Kidney (tissue), 14 donors: ENCODE measurements around the gene FUT3. TPM values are rescaled to one million over a fixed set of nuclear protein-coding genes. Genes with fewer than 3 reads are reported as not detected.

Experiments used
- DNase-seq, 5 donors: peaks; one replicate each; pipeline ENCODE4 v3.0.0-alpha.2; 2013 to 2020
- FAIRE-seq: peaks from 2 replicates; lab custom pipeline; 2012; peaks lifted over from hg19 to GRCh38; lab: Jason Lieb, UNC
- H3K27ac ChIP-seq, 2 donors: one replicate each; pipeline ENCODE4 v1.7.0; 2013; ENCODE audit warnings: low read depth in 2 of 2, low read length in 2 of 2, inconsistent platforms in 1 of 2
- H3K27me3 ChIP-seq: one replicate; pipeline ENCODE4 v1.7.1; 2013; ENCODE audit warnings: low read length, inconsistent platforms; ENCODE audit not compliant: control insufficient read depth, insufficient read depth
- H3K36me3 ChIP-seq, 3 donors: one replicate each; pipeline versions ENCODE4 v1.7.0 to v1.7.1; 2013; ENCODE audit warnings: low read length in 3 of 3, control low read depth in 1 of 3, inconsistent platforms in 1 of 3; ENCODE audit not compliant: insufficient read depth in 3 of 3, control insufficient read depth in 2 of 3
- H3K4me1 ChIP-seq, 3 donors: one replicate each; pipeline versions ENCODE4 v1.7.0 to v1.7.1; 2013; ENCODE audit warnings: low read length in 3 of 3, inconsistent platforms in 1 of 3, low read depth in 1 of 3; ENCODE audit not compliant: control insufficient read depth in 2 of 3, insufficient read depth in 2 of 3
- H3K4me3 ChIP-seq, 3 donors: one replicate each; pipeline versions ENCODE4 v1.7.0 to v1.8.1; 2013; ENCODE audit warnings: low read length in 3 of 3, control low read depth in 1 of 3, inconsistent platforms in 1 of 3
- H3K9ac ChIP-seq, 3 donors: one replicate each; pipeline versions ENCODE4 v1.7.0 to v1.7.1; 2013; ENCODE audit warnings: low read length in 3 of 3, control low read depth in 1 of 3, inconsistent platforms in 1 of 3
- H3K9me3 ChIP-seq, 3 donors: one replicate each; pipeline versions ENCODE4 v1.7.0 to v1.7.1; 2013; ENCODE audit warnings: low read length in 3 of 3, control low read depth in 1 of 3, inconsistent platforms in 1 of 3; ENCODE audit not compliant: control insufficient read depth in 2 of 3, insufficient read depth in 1 of 3
- CTCF ChIP-seq: IDR thresholded peaks from 3 replicates; pipeline ENCODE4 v1.5.1; 2012; ENCODE audit warnings: mild to moderate bottlenecking, moderate library complexity, borderline replicate concordance; ENCODE audit not compliant: insufficient read depth; ENCODE audit errors: extremely low read depth
- intact Hi-C: fragments of 100-400 bp; cut with DNase I; formaldehyde crosslinking; loops from one replicate; pipeline ENCODE4 v1.11.1; 2022
- polyA plus RNA-seq: library from polyadenylated mRNA; stranded (reverse); fragments of 350-450 nt; fragmentation: Illumina TruSeq; extraction: RNeasy Lipid Tissue Mini Kit (QIAGEN cat#74804); gene quantifications from one replicate; pipeline ENCODE4 v1.2.3, GENCODE V29; 2014; ENCODE audit warnings: low read depth, low replicate concordance; ENCODE audit not compliant: insufficient read depth
- total RNA-seq: library from RNA; stranded (reverse); fragmentation: NEBNext Ultra II Directional; extraction: Animal tissue kit (Norgen Biotek cat#: 25700); gene quantifications from one replicate; pipeline ENCODE4 v1.2.1, GENCODE V29; 2021
- donor health status: control.
- donor health status: control.
- donor health status: control.
- donor health status: control.
- donor health status: control.
- donor health status: DM: yes; HTN: yes; CAD: no.
- donor health status: Normal renal cell carcinoma (clear cell type).

The FUT3 gene
- total and polyA plus RNA-seq, 2 donors from 2014 or later, result 3.0 to 6.5 TPM

GRCh38 chr19:5811117-5811516 is 40.1 kb downstream of the FUT3 start:
- DNase-seq (no peak), FAIRE-seq (no peak)
- H3K27me3 ChIP-seq, result no peaks in the 10 kb centered on the region
- no peaks in the 10 kb centered on the region for H3K9me3 ChIP-seq
- no peaks in the 10 kb centered on the region for H3K4me1 ChIP-seq
- H3K4me3 ChIP-seq, result no peak overlapping the region
- TF ChIP-seq CTCF, result no peak
- no peaks in the 10 kb centered on the region for H3K36me3 ChIP-seq
- H3K9ac ChIP-seq, result no peak overlapping the region
- no peak overlapping the region for H3K27ac ChIP-seq
- intact Hi-C loops, result no loop called here

- Histone ChIP-seq H3K27me3 (no peaks in the 10 kb centered on the region), H3K4me1 (peaks cover 0 to 2% (median 0%) of the 10 kb centered on the region in 3 donors), H3K9me3 (no peaks in the 10 kb centered on the region), H3K4me3 (no peak overlapping the region), H3K9ac (no peak overlapping the region), H3K36me3 (no peaks in the 10 kb centered on the region), H3K27ac (no peak overlapping the region)
- FAIRE-seq (no peak), DNase-seq (no peak)
- intact Hi-C loops, result loop anchor here (10.0 kb wide), 1 partner anchor 85 kb away; no protein-coding TSS in a partner anchor
- no peak for TF ChIP-seq CTCF
These were observed 41.8 kb downstream of the FUT3 start for GRCh38 chr19:5809469-5809868.

GRCh38 chr19:5809053-5809452 is 42.2 kb downstream of the FUT3 start:
- TF ChIP-seq CTCF, result no peak
- H3K9me3 ChIP-seq, result no peaks in the 10 kb centered on the region
- no peaks in the 10 kb centered on the region for H3K36me3 ChIP-seq
- no peaks in the 10 kb centered on the region for H3K27me3 ChIP-seq
- intact Hi-C loops, result loop anchor here (10.0 kb wide), 1 partner anchor 86 kb away; no protein-coding TSS in a partner anchor
- H3K9ac ChIP-seq, result no peak overlapping the region
- peaks cover 0 to 2% (median 0%) of the 10 kb centered on the region in 3 donors for H3K4me1 ChIP-seq
- no peak overlapping the region for H3K27ac ChIP-seq
- FAIRE-seq (no peak), DNase-seq (no peak)
- H3K4me3 ChIP-seq, result no peak overlapping the region

- no peak for TF ChIP-seq CTCF
- H3K27me3 ChIP-seq, result no peaks in the 10 kb centered on the region
- H3K27ac ChIP-seq, result no peak overlapping the region
- H3K9ac ChIP-seq, result no peak overlapping the region
- intact Hi-C loops, result loop anchor here (10.0 kb wide), 1 partner anchor 87 kb away; no protein-coding TSS in a partner anchor
- no peak overlapping the region for H3K4me3 ChIP-seq
- DNase-seq (peak in 1 of 5 donors; percentile 74), FAIRE-seq (no peak)
- H3K4me1 ChIP-seq, result peaks cover 0 to 7% (median 0%) of the 10 kb centered on the region in 3 donors
- H3K36me3 ChIP-seq, result no peaks in the 10 kb centered on the region
- no peaks in the 10 kb centered on the region for H3K9me3 ChIP-seq
These were observed 43.0 kb downstream of the FUT3 start for GRCh38 chr19:5808120-5808816.
